ENCODE measurements around the gene CST6.
A peak's percentile ranks its signal among the peaks of the same experiment; 100 is the strongest.

The CST6 gene

GRCh38 chr11:66042227-66042995 is 30.6 kb downstream of the CST6 start:
- H3F3A ChIP-seq (ENCODE audit: insufficient read depth, low read length) = no peaks in the 10 kb centered on the region
- H3K4me2 ChIP-seq (ENCODE audit: low read length) = no peak overlapping the region
- TF ChIP-seq CTCF (IDR thresholded peaks at IDR 0.05; ENCODE audit: low read length) (no peak), EZH2 (IDR thresholded peaks at IDR 0.05; ENCODE audit: borderline replicate concordance, low read length) (no peak)
- H3K4me3 ChIP-seq (ENCODE audit: low read depth, low read length, poor library complexity, severe bottlenecking) = no peak overlapping the region
- H3K27ac ChIP-seq (ENCODE audit: low read depth, low read length, poor library complexity, severe bottlenecking) = no peak overlapping the region
- H4K20me1 ChIP-seq (ENCODE audit: insufficient read depth, low read length) = no peaks in the 10 kb centered on the region
- H2AFZ ChIP-seq (ENCODE audit: low read length) = no peak overlapping the region
- H3K79me2 ChIP-seq (ENCODE audit: insufficient read depth, low read length) = no peaks in the 10 kb centered on the region
- no peaks in the 10 kb centered on the region for H3K36me3 ChIP-seq (ENCODE audit: insufficient read depth, low read length)
- H3K27me3 ChIP-seq (ENCODE audit: insufficient read depth, low read length) = peaks cover 5% of the 10 kb centered on the region
- peaks cover 11% of the 10 kb centered on the region for H3K4me1 ChIP-seq (ENCODE audit: insufficient read depth, low read length, severe bottlenecking)
- no peak overlapping the region for H3K9ac ChIP-seq (ENCODE audit: low read length)
- no peaks in the 10 kb centered on the region for H3K9me3 ChIP-seq (ENCODE audit: low read length)
- no peaks in the 10 kb centered on the region for H3K9me2 ChIP-seq (ENCODE audit: low read depth, low read length)

GRCh38 chr11:66042996-66043906 is 31.4 kb downstream of the CST6 start:
- no peak overlapping the region for H3K4me2 ChIP-seq (ENCODE audit: low read length)
- H3K9me2 ChIP-seq (ENCODE audit: low read depth, low read length) = no peaks in the 10 kb centered on the region
- peaks cover 11% of the 10 kb centered on the region for H3K4me1 ChIP-seq (ENCODE audit: insufficient read depth, low read length, severe bottlenecking)
- H3K27me3 ChIP-seq (ENCODE audit: insufficient read depth, low read length) = peaks cover 5% of the 10 kb centered on the region; the same call in 1 of the 2 replicates
- no peak overlapping the region for H3K9ac ChIP-seq (ENCODE audit: low read length)
- no peak overlapping the region for H3K4me3 ChIP-seq (ENCODE audit: low read depth, low read length, poor library complexity, severe bottlenecking)
- H3K27ac ChIP-seq (ENCODE audit: low read depth, low read length, poor library complexity, severe bottlenecking) = no peak overlapping the region
- no peaks in the 10 kb centered on the region for H3K9me3 ChIP-seq (ENCODE audit: low read length)
- H3K79me2 ChIP-seq (ENCODE audit: insufficient read depth, low read length) = no peaks in the 10 kb centered on the region
- H3F3A ChIP-seq (ENCODE audit: insufficient read depth, low read length) = no peaks in the 10 kb centered on the region
- no peaks in the 10 kb centered on the region for H3K36me3 ChIP-seq (ENCODE audit: insufficient read depth, low read length)
- H4K20me1 ChIP-seq (ENCODE audit: insufficient read depth, low read length) = no peaks in the 10 kb centered on the region
- no peak for TF ChIP-seq EZH2 (IDR thresholded peaks at IDR 0.05; ENCODE audit: borderline replicate concordance, low read length)
- TF ChIP-seq CTCF (IDR thresholded peaks at IDR 0.05; ENCODE audit: low read length) = no peak
- no peak overlapping the region for H2AFZ ChIP-seq (ENCODE audit: low read length)

- Histone ChIP-seq H4K20me1 (ENCODE audit: insufficient read depth, low read length) (no peaks in the 10 kb centered on the region), H3K27me3 (ENCODE audit: insufficient read depth, low read length) (peaks cover 5% of the 10 kb centered on the region; the same call in 1 of the 2 replicates), H3K4me1 (ENCODE audit: insufficient read depth, low read length, severe bottlenecking) (peaks cover 14% of the 10 kb centered on the region), H3K9ac (ENCODE audit: low read length) (peak overlapping the region; percentile 27; the same call in 1 of the 2 replicates), H3K4me3 (ENCODE audit: low read depth, low read length, poor library complexity, severe bottlenecking) (peak overlapping the region; percentile 28), H3K9me3 (ENCODE audit: low read length) (no peaks in the 10 kb centered on the region), H2AFZ (ENCODE audit: low read length) (no peak overlapping the region), H3F3A (ENCODE audit: insufficient read depth, low read length) (no peaks in the 10 kb centered on the region), H3K79me2 (ENCODE audit: insufficient read depth, low read length) (no peaks in the 10 kb centered on the region), H3K4me2 (ENCODE audit: low read length) (peak overlapping the region; percentile 61), H3K27ac (ENCODE audit: low read depth, low read length, poor library complexity, severe bottlenecking) (no peak overlapping the region), H3K36me3 (ENCODE audit: insufficient read depth, low read length) (no peaks in the 10 kb centered on the region), H3K9me2 (ENCODE audit: low read depth, low read length) (no peaks in the 10 kb centered on the region)
- TF ChIP-seq CTCF (IDR thresholded peaks at IDR 0.05; ENCODE audit: low read length) (no peak), EZH2 (IDR thresholded peaks at IDR 0.05; ENCODE audit: borderline replicate concordance, low read length) (no peak)
These were observed 32.9 kb downstream of the CST6 start for GRCh38 chr11:66044757-66045156.

All from OCI-LY1 (cell line).